Body of pancreas (tissue), 4 donors: Measurements from ENCODE around the gene CADM2. TPM values are rescaled to one million over a fixed set of nuclear protein-coding genes. Genes with fewer than 3 reads are reported as not detected.

Experiments
- ATAC-seq: fragments of 150-250 bp; one replicate; pipeline ENCODE4 v1.9.1; 2016
- DNase-seq, 4 donors: peaks; one replicate each; pipeline ENCODE4 v3.0.0-alpha.2; 2019
- H3K27ac ChIP-seq, 4 donors: fragments of 200-600 bp; sonication (generic); 1 replicate in 3 of 4; 2 replicates in 1 of 4; pipeline versions ENCODE4 v1.5.1 to v1.6.1; 2016 to 2019; ENCODE audit warnings: mild to moderate bottlenecking in 1 of 4, mixed read lengths in 1 of 4, moderate library complexity in 1 of 4
- H3K27me3 ChIP-seq, 2 donors: fragments of 200-600 bp; sonication (generic); one replicate each; pipeline ENCODE4 v1.6.0; 2016; ENCODE audit warnings: mild to moderate bottlenecking in 1 of 2
- H3K36me3 ChIP-seq, 2 donors: fragments of 200-600 bp; sonication (generic); replicated peaks in 1 of 2; 2 replicates each; pipeline ENCODE4 v1.5.1; 2016; ENCODE audit warnings: low read depth in 2 of 2; ENCODE audit not compliant: insufficient read depth in 1 of 2
- H3K4me1 ChIP-seq: fragments of 200-600 bp; sonication (generic); one replicate; pipeline ENCODE4 v1.6.0; 2016
- H3K4me3 ChIP-seq, 2 donors: fragments of 200-600 bp; sonication (generic); 1 replicate in 1 of 2; 2 replicates in 1 of 2; pipeline ENCODE4 v1.5.1; 2016 to 2019
- H3K9me3 ChIP-seq, 3 donors: fragments of 200-600 bp; sonication (generic); 1 replicate in 2 of 3; 2 replicates in 1 of 3; pipeline ENCODE4 v1.5.1; 2016
- POLR2A ChIP-seq, 3 donors: fragments of 450-650 bp; IDR thresholded peaks; one replicate each; pipeline ENCODE4 v1.6.1; 2016; ENCODE audit warnings: antibody characterized with exemption in 3 of 3, mild to moderate bottlenecking in 2 of 3
- WGBS, 2 donors: methylation state at CpG; one replicate each; pipeline ENCODE4 v1.1.5; 2017; 5-methylcytosine and 5-hydroxymethylcytosine counted together
- intact Hi-C: fragments of 100-400 bp; cut with DNase I; formaldehyde crosslinking; loops from one replicate; pipeline ENCODE4 v1.15.1; 2023
- total RNA-seq, 2 donors: library from RNA; depleted of rRNA; stranded (reverse); fragments of >200 nt; gene quantifications; one replicate each; pipeline ENCODE4 v1.1.0, GENCODE V29; 2016
- TF ChIP-seq, protein P1 (sequence below), 7 experiments: fragments of 450-650 bp in 4 of 7; fragments of 200-600 bp in 3 of 7; sonication (generic) in 3 of 7; IDR thresholded peaks; one replicate each; pipeline ENCODE4 v1.5.1; 2016 to 2019; ENCODE audit warnings: antibody characterized with exemption in 7 of 7

The CADM2 gene
- total RNA-seq, 2 donors from 2014 or later = 0.26 to 1.3 TPM

DNA sequence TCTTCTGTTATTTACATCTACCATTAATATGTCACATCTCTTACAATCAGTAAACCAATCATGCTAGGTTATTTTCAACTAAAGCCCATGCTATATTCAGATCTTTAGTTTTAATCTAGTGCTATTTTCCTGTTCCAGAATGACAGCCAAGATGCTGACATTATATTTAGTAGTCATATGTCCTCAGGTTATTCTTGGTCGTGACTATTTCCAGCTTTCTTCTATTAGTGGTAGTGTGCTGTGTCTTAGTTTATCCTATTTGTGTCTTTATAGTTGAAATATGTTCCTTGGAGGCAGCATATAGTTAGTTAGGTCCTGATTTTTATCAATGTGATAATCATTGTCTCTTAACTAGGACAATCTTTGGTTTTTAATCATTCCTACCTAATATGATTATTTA lies 566.5 kb downstream of the CADM2 start:
- H3K36me3 ChIP-seq = no peaks in the 10 kb centered on the region
- no peak overlapping the region for H3K4me3 ChIP-seq
- intact Hi-C loops = no loop called here
- no peak for TF ChIP-seq POLR2A (IDR thresholded peaks at IDR 0.05)
- DNase-seq = no peak
- no peaks in the 10 kb centered on the region for H3K27me3 ChIP-seq
- no peak overlapping the region for H3K27ac ChIP-seq
- no peaks in the 10 kb centered on the region for H3K9me3 ChIP-seq
- H3K4me1 ChIP-seq = no peaks in the 10 kb centered on the region
- 32% methylated on average over 1 of the region's 1 CpG for WGBS, 2 donors
- ATAC-seq = no peak

- Histone ChIP-seq H3K4me3 (no peak overlapping the region), H3K9me3 (no peaks in the 10 kb centered on the region), H3K27ac (no peak overlapping the region), H3K4me1 (no peaks in the 10 kb centered on the region), H3K36me3 (no peaks in the 10 kb centered on the region), H3K27me3 (no peaks in the 10 kb centered on the region)
- intact Hi-C loops = no loop called here
- 80 to 87% methylated on average over 2 of the region's 2 CpGs for WGBS, 2 donors
- TF ChIP-seq POLR2A (IDR thresholded peaks at IDR 0.05) = no peak
- TF ChIP-seq, protein P1, sequence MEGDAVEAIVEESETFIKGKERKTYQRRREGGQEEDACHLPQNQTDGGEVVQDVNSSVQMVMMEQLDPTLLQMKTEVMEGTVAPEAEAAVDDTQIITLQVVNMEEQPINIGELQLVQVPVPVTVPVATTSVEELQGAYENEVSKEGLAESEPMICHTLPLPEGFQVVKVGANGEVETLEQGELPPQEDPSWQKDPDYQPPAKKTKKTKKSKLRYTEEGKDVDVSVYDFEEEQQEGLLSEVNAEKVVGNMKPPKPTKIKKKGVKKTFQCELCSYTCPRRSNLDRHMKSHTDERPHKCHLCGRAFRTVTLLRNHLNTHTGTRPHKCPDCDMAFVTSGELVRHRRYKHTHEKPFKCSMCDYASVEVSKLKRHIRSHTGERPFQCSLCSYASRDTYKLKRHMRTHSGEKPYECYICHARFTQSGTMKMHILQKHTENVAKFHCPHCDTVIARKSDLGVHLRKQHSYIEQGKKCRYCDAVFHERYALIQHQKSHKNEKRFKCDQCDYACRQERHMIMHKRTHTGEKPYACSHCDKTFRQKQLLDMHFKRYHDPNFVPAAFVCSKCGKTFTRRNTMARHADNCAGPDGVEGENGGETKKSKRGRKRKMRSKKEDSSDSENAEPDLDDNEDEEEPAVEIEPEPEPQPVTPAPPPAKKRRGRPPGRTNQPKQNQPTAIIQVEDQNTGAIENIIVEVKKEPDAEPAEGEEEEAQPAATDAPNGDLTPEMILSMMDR (IDR thresholded peaks at IDR 0.05) = no peak
- DNase-seq (no peak), ATAC-seq (no peak)
Measured at GRCh38 chr3:85533586-85533985, 574.8 kb downstream of the CADM2 start.

GRCh38 chr3:85535517-85535916 lies 576.7 kb downstream of the CADM2 start:
- Histone ChIP-seq H3K27ac (no peak overlapping the region), H3K4me3 (no peak overlapping the region), H3K9me3 (no peaks in the 10 kb centered on the region), H3K36me3 (no peaks in the 10 kb centered on the region), H3K27me3 (no peaks in the 10 kb centered on the region), H3K4me1 (no peaks in the 10 kb centered on the region)
- WGBS, 2 donors = 49 to 73% methylated on average over 2 of the region's 2 CpGs
- TF ChIP-seq, protein P1 (IDR thresholded peaks at IDR 0.05) = no peak
- TF ChIP-seq POLR2A (IDR thresholded peaks at IDR 0.05) = no peak
- ATAC-seq (no peak), DNase-seq (no peak)
- intact Hi-C loops = no loop called here

DNA sequence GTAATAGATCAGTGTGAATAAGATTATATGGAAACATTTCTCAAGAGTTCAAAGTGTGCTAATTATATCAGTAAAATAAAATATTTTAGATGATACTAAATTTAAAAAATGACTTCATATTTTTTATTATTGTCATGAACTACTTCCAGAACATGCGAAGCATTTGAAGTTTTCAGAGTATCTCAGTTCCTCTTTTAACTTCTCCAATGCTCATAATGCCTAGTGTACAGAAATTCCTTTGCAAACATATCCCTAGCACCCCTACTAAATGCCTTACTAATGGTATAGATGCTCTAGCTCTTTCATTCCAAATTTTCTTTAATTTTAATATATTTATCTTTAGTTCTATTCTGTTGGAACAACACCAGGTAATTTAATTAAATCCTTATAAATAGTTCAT lies 580.4 kb downstream of the CADM2 start:
- Histone ChIP-seq H3K4me3 (no peak overlapping the region), H3K27ac (no peak overlapping the region), H3K36me3 (no peaks in the 10 kb centered on the region), H3K27me3 (no peaks in the 10 kb centered on the region), H3K4me1 (no peaks in the 10 kb centered on the region), H3K9me3 (no peaks in the 10 kb centered on the region)
- ATAC-seq (no peak), DNase-seq (no peak)
- TF ChIP-seq, protein P1 (IDR thresholded peaks at IDR 0.05) = no peak
- no peak for TF ChIP-seq POLR2A (IDR thresholded peaks at IDR 0.05)
- WGBS, 2 donors = 72 to 86% methylated on average over 1 of the region's 1 CpG
- intact Hi-C loops = no loop called here

GRCh38 chr3:85554153-85554552 lies 595.4 kb downstream of the CADM2 start:
- no peak overlapping the region for H3K4me3 ChIP-seq
- intact Hi-C loops = no loop called here
- no peak for ATAC-seq
- no peak for DNase-seq
- no peaks in the 10 kb centered on the region for H3K4me1 ChIP-seq
- no peaks in the 10 kb centered on the region for H3K9me3 ChIP-seq
- H3K36me3 ChIP-seq = no peaks in the 10 kb centered on the region
- H3K27ac ChIP-seq = no peak overlapping the region
- TF ChIP-seq, protein P1 (IDR thresholded peaks at IDR 0.05) = no peak
- TF ChIP-seq POLR2A (IDR thresholded peaks at IDR 0.05) = no peak
- WGBS, 2 donors = 57 to 70% methylated on average over 10 of the region's 10 CpGs
- H3K27me3 ChIP-seq = no peaks in the 10 kb centered on the region
